Mesenchymal stem cell (in vitro differentiated cells and primary cell): ENCODE results near the gene PGAP6.
A peak's percentile ranks its signal among the peaks of the same experiment; 100 is the strongest.

Source experiments
- DNase-seq: peaks from one replicate; pipeline ENCODE4 v3.0.0-alpha.2; 2013
- H2AFZ ChIP-seq: one replicate; pipeline ENCODE4 v1.6.1; 2013; ENCODE audit warnings: low read depth, mild to moderate bottlenecking, control low read depth, inconsistent platforms, low read length, moderate library complexity
- H2AK5ac ChIP-seq: 2 replicates; pipeline ENCODE4 v1.6.1; 2013; ENCODE audit warnings: low read length, moderate library complexity, mild to moderate bottlenecking, inconsistent platforms; ENCODE audit not compliant: severe bottlenecking
- H2BK120ac ChIP-seq: one replicate; pipeline ENCODE4 v1.6.1; 2013; ENCODE audit warnings: low read depth, mild to moderate bottlenecking, inconsistent platforms, low read length, moderate library complexity
- H2BK12ac ChIP-seq, 2 experiments: one replicate each; pipeline ENCODE4 v1.6.1; 2013; ENCODE audit warnings: inconsistent platforms in 2 of 2, low read length in 2 of 2, mild to moderate bottlenecking in 2 of 2, moderate library complexity in 2 of 2, control low read depth in 1 of 2
- H2BK15ac ChIP-seq: one replicate; pipeline ENCODE4 v1.6.1; 2013; ENCODE audit warnings: mild to moderate bottlenecking, low read depth, inconsistent platforms; ENCODE audit not compliant: poor library complexity, severe bottlenecking
- H2BK5ac ChIP-seq: 2 replicates; pipeline ENCODE4 v1.6.1; 2013; ENCODE audit warnings: low read depth, mild to moderate bottlenecking, low read length, control low read depth, inconsistent platforms; ENCODE audit not compliant: poor library complexity, severe bottlenecking
- H3K14ac ChIP-seq, 2 experiments: one replicate each; pipeline ENCODE4 v1.6.1; 2013; ENCODE audit warnings: inconsistent platforms in 2 of 2, low read length in 2 of 2, control low read depth in 1 of 2, mild to moderate bottlenecking in 1 of 2, moderate library complexity in 1 of 2
- H3K18ac ChIP-seq, 2 experiments: one replicate each; pipeline ENCODE4 v1.6.1; 2013; ENCODE audit warnings: inconsistent platforms in 2 of 2, low read length in 2 of 2, control low read depth in 1 of 2, low read depth in 1 of 2, mild to moderate bottlenecking in 1 of 2
- H3K23ac ChIP-seq, 2 experiments: one replicate each; pipeline ENCODE4 v1.6.1; 2013; ENCODE audit warnings: inconsistent platforms in 2 of 2, low read length in 2 of 2, mild to moderate bottlenecking in 2 of 2, moderate library complexity in 2 of 2, control low read depth in 1 of 2
- H3K27ac ChIP-seq: 2 replicates; pipeline ENCODE4 v1.5.1; 2013; ENCODE audit warnings: mild to moderate bottlenecking, moderate library complexity, low read length, control low read depth, inconsistent platforms; ENCODE audit not compliant: poor library complexity, severe bottlenecking
- H3K27me3 ChIP-seq, 2 experiments: 2 replicates each; pipeline versions ENCODE4 v1.6.1 to v1.7.0; 2013; ENCODE audit warnings: low read length in 2 of 2, mild to moderate bottlenecking in 2 of 2, moderate library complexity in 2 of 2, control low read depth in 1 of 2, inconsistent platforms in 1 of 2; ENCODE audit not compliant: control insufficient read depth in 1 of 2, insufficient read depth in 1 of 2
- H3K36me3 ChIP-seq, 2 experiments: 2 replicates each; pipeline versions ENCODE4 v1.6.1 to v1.7.0; 2013; ENCODE audit warnings: low read length in 2 of 2, control low read depth in 1 of 2, inconsistent platforms in 1 of 2, low read depth in 1 of 2, mild to moderate bottlenecking in 1 of 2; ENCODE audit not compliant: insufficient read depth in 2 of 2, control insufficient read depth in 1 of 2
- H3K4ac ChIP-seq, 2 experiments: one replicate each; pipeline ENCODE4 v1.6.1; 2013; ENCODE audit warnings: inconsistent platforms in 2 of 2, low read length in 2 of 2, mild to moderate bottlenecking in 2 of 2, moderate library complexity in 2 of 2, control low read depth in 1 of 2, low read depth in 1 of 2
- H3K4me1 ChIP-seq: 2 replicates; pipeline ENCODE4 v1.6.1; 2013; ENCODE audit warnings: low read depth, low read length, control low read depth; ENCODE audit not compliant: control insufficient read depth, insufficient read depth
- H3K4me2 ChIP-seq: 2 replicates; pipeline ENCODE4 v1.6.1; 2013; ENCODE audit warnings: low read length, mild to moderate bottlenecking, inconsistent platforms; ENCODE audit not compliant: poor library complexity, severe bottlenecking
- H3K4me3 ChIP-seq, 2 experiments: 2 replicates each; pipeline versions ENCODE4 v1.5.1 to v1.7.0; 2013; ENCODE audit warnings: low read length in 2 of 2, mild to moderate bottlenecking in 2 of 2, control low read depth in 1 of 2, low read depth in 1 of 2; ENCODE audit not compliant: insufficient read depth in 1 of 2
- H3K79me1 ChIP-seq: replicated peaks from 2 replicates; pipeline ENCODE4 v1.6.1; 2013; ENCODE audit warnings: mild to moderate bottlenecking, control low read depth, low read length, inconsistent platforms; ENCODE audit not compliant: poor library complexity, severe bottlenecking
- H3K9ac ChIP-seq: 2 replicates; pipeline ENCODE4 v1.7.0; 2013; ENCODE audit warnings: mild to moderate bottlenecking, low read length, moderate library complexity
- H3K9me3 ChIP-seq: 2 replicates; pipeline ENCODE4 v1.7.0; 2013; ENCODE audit warnings: mild to moderate bottlenecking, low read length; ENCODE audit not compliant: control insufficient read depth
- H4K8ac ChIP-seq: one replicate; pipeline ENCODE4 v1.6.1; 2013; ENCODE audit warnings: inconsistent platforms, mild to moderate bottlenecking, low read length, moderate library complexity
- H4K91ac ChIP-seq: one replicate; pipeline ENCODE4 v1.6.1; 2013; ENCODE audit warnings: mild to moderate bottlenecking, low read length, inconsistent platforms
- WGBS: methylation state at CpG from one replicate; pipeline ENCODE4 v1.1.7; 2013; ENCODE audit warnings: mixed read lengths; 5-methylcytosine and 5-hydroxymethylcytosine counted together

PGAP6 gene

GRCh38 chr16:372302-372983, 9.3 kb downstream of the PGAP6 start:
- Histone ChIP-seq H4K8ac (no peak overlapping the region), H2BK12ac (no peak overlapping the region)

GRCh38 chr16:371515-372301, 10.1 kb downstream of the PGAP6 start:
- H2AFZ ChIP-seq = no peak overlapping the region
- no peak overlapping the region for H3K9ac ChIP-seq
- H3K18ac ChIP-seq = no peak overlapping the region
- no peak overlapping the region for H2BK15ac ChIP-seq
- H3K79me1 ChIP-seq = peaks cover 21% of the 10 kb centered on the region
- peaks cover 71 to 87% of the 10 kb centered on the region in 2 experiments for H3K36me3 ChIP-seq
- H3K4ac ChIP-seq = no peak overlapping the region
- H4K91ac ChIP-seq = no peak overlapping the region
- WGBS = 95% methylated on average over 30 of the region's 31 CpGs
- no peaks in the 10 kb centered on the region for H3K27me3 ChIP-seq
- no peak for DNase-seq
- H3K27ac ChIP-seq = no peak overlapping the region
- H2BK12ac ChIP-seq = no peak overlapping the region
- no peaks in the 10 kb centered on the region for H3K9me3 ChIP-seq
- no peak overlapping the region for H3K14ac ChIP-seq
- no peak overlapping the region for H3K4me3 ChIP-seq
- no peak overlapping the region for H3K23ac ChIP-seq
- H2AK5ac ChIP-seq = no peak overlapping the region
- H2BK120ac ChIP-seq = no peak overlapping the region
- H3K4me2 ChIP-seq = no peak overlapping the region
- H3K4me1 ChIP-seq = peaks cover 18% of the 10 kb centered on the region
- H4K8ac ChIP-seq = no peak overlapping the region
- no peak overlapping the region for H2BK5ac ChIP-seq

More at GRCh38 chr16:372302-372983, 9.3 kb downstream of the PGAP6 start:
- Histone ChIP-seq H3K79me1 (peaks cover 27% of the 10 kb centered on the region), H3K4ac (no peak overlapping the region), H3K14ac (no peak overlapping the region), H2AK5ac (no peak overlapping the region), H3K27ac (no peak overlapping the region), H3K4me3 (no peak overlapping the region), H2AFZ (no peak overlapping the region), H4K91ac (no peak overlapping the region), H3K27me3 (no peaks in the 10 kb centered on the region), H2BK120ac (no peak overlapping the region), H3K4me2 (no peak overlapping the region), H3K23ac (no peak overlapping the region), H2BK5ac (no peak overlapping the region), H2BK15ac (no peak overlapping the region), H3K18ac (no peak overlapping the region), H3K9me3 (no peaks in the 10 kb centered on the region), H3K9ac (no peak overlapping the region), H3K4me1 (peaks cover 18% of the 10 kb centered on the region), H3K36me3 (peaks cover 70 to 88% of the 10 kb centered on the region in 2 experiments)
- no peak for DNase-seq
- 93% methylated on average over 19 of the region's 19 CpGs for WGBS

- Histone ChIP-seq H4K91ac (peak overlapping the region; percentile 55), H3K18ac (no peak overlapping the region), H2BK15ac (no peak overlapping the region), H3K4me1 (peaks cover 20% of the 10 kb centered on the region), H4K8ac (peak overlapping the region; percentile 59), H3K9me3 (no peaks in the 10 kb centered on the region), H3K4me3 (peak overlapping the region in 1 of 2 experiments; percentile 58), H2AK5ac (peak overlapping the region; percentile 59), H2BK12ac (no peak overlapping the region), H3K14ac (no peak overlapping the region), H3K4ac (peak overlapping the region; percentile 45 to 76), H3K79me1 (peaks cover 20% of the 10 kb centered on the region), H2BK120ac (no peak overlapping the region), H2BK5ac (no peak overlapping the region), H3K9ac (peak overlapping the region; percentile 80), H3K4me2 (no peak overlapping the region), H3K27ac (peak overlapping the region; percentile 16), H3K36me3 (peaks cover 71 to 87% of the 10 kb centered on the region in 2 experiments), H3K23ac (no peak overlapping the region), H3K27me3 (no peaks in the 10 kb centered on the region), H2AFZ (no peak overlapping the region)
- DNase-seq = no peak
- 78% methylated on average over 10 of the region's 10 CpGs for WGBS
These were observed 10.7 kb downstream of the PGAP6 start for GRCh38 chr16:370979-371514.

GRCh38 chr16:370443-370842, 11.3 kb downstream of the PGAP6 start, which contains the start of gene MRPL28:
TSS of gene MRPL28 (minus strand) at chr16:370538. CDS start at chr16:370218, 320 bp downstream.
- H3K14ac ChIP-seq = peak within 1 kb of the TSS in 1 of 2 experiments; percentile 83
- peak; percentile 95 for DNase-seq

More at GRCh38 chr16:370443-370842, 11.3 kb downstream of the PGAP6 start, which contains the start of gene MRPL28:
- Histone ChIP-seq H3K23ac (peak within 1 kb of the TSS in 1 of 2 experiments; percentile 9), H2AK5ac (peak within 1 kb of the TSS; percentile 59), H3K4me3 (peak within 1 kb of the TSS; percentile 53 to 75), H3K4me2 (peak within 1 kb of the TSS; percentile 66), H2BK15ac (no peak within 1 kb of the TSS), H2BK5ac (no peak within 1 kb of the TSS), H2BK120ac (no peak within 1 kb of the TSS), H4K91ac (peak within 1 kb of the TSS; percentile 55), H3K18ac (no peak within 1 kb of the TSS), H3K27ac (peak within 1 kb of the TSS; percentile 16), H3K79me1 (peaks cover 18% of the 10 kb centered on the region), H3K9ac (peak within 1 kb of the TSS; percentile 80), H3K9me3 (no peaks in the 10 kb centered on the region), H3K36me3 (peaks cover 67 to 83% of the 10 kb centered on the region in 2 experiments), H2BK12ac (peak within 1 kb of the TSS in 1 of 2 experiments; percentile 3), H3K27me3 (no peaks in the 10 kb centered on the region), H4K8ac (peak within 1 kb of the TSS; percentile 59), H3K4ac (peak within 1 kb of the TSS; percentile 56 to 76), H2AFZ (no peak within 1 kb of the TSS), H3K4me1 (peaks cover 21% of the 10 kb centered on the region)
- WGBS = 0% methylated on average over 19 of the region's 30 CpGs
